ENCODE measurements around the gene INTS11. TPM values are rescaled to one million over a fixed set of nuclear protein-coding genes. Genes with fewer than 3 reads are reported as not detected.

The INTS11 gene
- total and polyA plus RNA-seq, 10 of the 15 experiments (the other 5 are each of a cell fraction or from before 2014, with no cell fraction given), result 2.5 to 117 (median 77.7) TPM

DNA sequence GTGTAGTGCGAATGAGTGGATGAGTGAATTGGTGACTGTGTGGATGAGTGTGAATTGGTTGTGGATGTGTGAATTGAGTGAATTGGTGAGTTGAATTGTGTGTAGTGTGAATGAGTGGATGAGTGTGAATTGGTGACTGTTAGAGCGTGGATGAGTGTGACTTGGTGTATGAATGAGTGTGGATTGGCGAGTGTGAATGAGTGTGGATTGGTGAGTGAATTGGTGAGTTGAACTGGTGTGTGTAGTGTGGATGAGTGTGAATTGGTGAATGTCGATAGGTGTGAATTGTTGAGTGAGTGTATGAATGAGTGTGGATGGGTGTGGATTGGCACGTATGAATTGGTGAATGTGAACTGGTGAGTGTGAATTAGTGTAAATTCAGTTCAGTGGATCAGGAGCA, 42.9 kb upstream of the INTS11 start:
- no peak overlapping the region for H3K9ac ChIP-seq (ENCODE audit: control insufficient read depth, insufficient read depth, low read length)
- intact Hi-C loops (cut with micrococcal nuclease; ENCODE audit: unreplicated experiment) (no loop called here), in situ Hi-C loops (cut with MboI) (no loop called here)
- H3K36me3 ChIP-seq (ENCODE audit: control insufficient read depth in 2 of 2, insufficient read depth in 2 of 2, low read length in 1 of 2), result peaks cover 0 to 1% of the 10 kb centered on the region in 2 experiments; a peak in 2 of 4 replicates
- no peak for DNase-seq (ENCODE audit: low read depth, low spot score)
- ChIA-PET RAD21 (ENCODE audit: unreplicated experiment) (no interaction called here), CTCF (no interaction called here), POLR2A (no interaction called here), SMC1A (ENCODE audit: uncharacterized antibody, unreplicated experiment) (no interaction called here)
- 96% methylated on average over 5 of the region's 5 CpGs for WGBS (ENCODE audit: insufficient coverage, insufficient replicate concordance, low lambda C conversion rate, missing lambda C conversion rate)
- no peak overlapping the region for H2AFZ ChIP-seq (ENCODE audit: control insufficient read depth, low read depth, low read length)
- TF ChIP-seq, protein P1, sequence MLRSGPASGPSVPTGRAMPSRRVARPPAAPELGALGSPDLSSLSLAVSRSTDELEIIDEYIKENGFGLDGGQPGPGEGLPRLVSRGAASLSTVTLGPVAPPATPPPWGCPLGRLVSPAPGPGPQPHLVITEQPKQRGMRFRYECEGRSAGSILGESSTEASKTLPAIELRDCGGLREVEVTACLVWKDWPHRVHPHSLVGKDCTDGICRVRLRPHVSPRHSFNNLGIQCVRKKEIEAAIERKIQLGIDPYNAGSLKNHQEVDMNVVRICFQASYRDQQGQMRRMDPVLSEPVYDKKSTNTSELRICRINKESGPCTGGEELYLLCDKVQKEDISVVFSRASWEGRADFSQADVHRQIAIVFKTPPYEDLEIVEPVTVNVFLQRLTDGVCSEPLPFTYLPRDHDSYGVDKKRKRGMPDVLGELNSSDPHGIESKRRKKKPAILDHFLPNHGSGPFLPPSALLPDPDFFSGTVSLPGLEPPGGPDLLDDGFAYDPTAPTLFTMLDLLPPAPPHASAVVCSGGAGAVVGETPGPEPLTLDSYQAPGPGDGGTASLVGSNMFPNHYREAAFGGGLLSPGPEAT (IDR thresholded peaks at IDR 0.05; ENCODE audit: low read depth), result peak; percentile 68
- TF ChIP-seq BCL3 (IDR thresholded peaks at IDR 0.05; ENCODE audit: borderline replicate concordance, insufficient read depth, low read depth, low read length, poor library complexity, severe bottlenecking) (peak; percentile 81), HDGF (IDR thresholded peaks at IDR 0.05) (peak; percentile 33; the same call in 1 of the 2 replicates), NFIC (IDR thresholded peaks at IDR 0.05; ENCODE audit: low read depth, low read length) (0 out of 2 replicates have a peak, but pooled peaks have one; percentile 6), BACH1 (IDR thresholded peaks at IDR 0.05; ENCODE audit: borderline replicate concordance) (peak; percentile 70; the same call in 1 of the 2 replicates), NBN (IDR thresholded peaks at IDR 0.05) (no peak)
- no TSS peak for BruUV-seq (replicated peaks)
- H3K27me3 ChIP-seq (replicated peaks in 1 of 2; ENCODE audit: control insufficient read depth in 2 of 2, insufficient read depth in 2 of 2, low read length in 1 of 2), result no peaks in the 10 kb centered on the region
- ATAC-seq, result no peak
- no peak overlapping the region for H3K4me2 ChIP-seq (ENCODE audit: control insufficient read depth, insufficient read depth)
- H4K20me1 ChIP-seq (ENCODE audit: control insufficient read depth, insufficient read depth), result no peaks in the 10 kb centered on the region
- peaks cover 3% of the 10 kb centered on the region; the same call in 1 of the 3 replicates for H3K9me3 ChIP-seq (replicated peaks; ENCODE audit: control insufficient read depth, insufficient read depth, low read length)
- peaks cover 3% of the 10 kb centered on the region for H3K79me2 ChIP-seq (ENCODE audit: control insufficient read depth, insufficient read depth, low read length)
- FAIRE-seq, result no peak
- H3K4me3 ChIP-seq, result no peak overlapping the region
- peaks cover 12% of the 10 kb centered on the region for H3K4me1 ChIP-seq (ENCODE audit: control insufficient read depth, insufficient read depth, low read length)
- H3K27ac ChIP-seq (ENCODE audit: control insufficient read depth, insufficient read depth), result no peak overlapping the region
